ENCODE data around the gene FZD7. TPM values are rescaled to one million over a fixed set of nuclear protein-coding genes. Genes with fewer than 3 reads are reported as not detected.

The FZD7 gene
- total RNA-seq (2021; fragmentation: NEBNext Ultra II Directional; extraction: Animal tissue kit (Norgen Biotek cat#: 25700)) (246 TPM in 2 replicates), polyA plus RNA-seq (2011; rRNA removed) (176 and 280 TPM in 2 replicates), polyA minus RNA-seq (2011; rRNA and poly(A)+ RNA removed) (158 and 159 TPM in 2 replicates)
- 156 TPM for polyA plus RNA-seq (2011; cell fraction: cytosol; rRNA removed)
- 238 TPM for polyA plus RNA-seq (2011; cell fraction: nucleus; rRNA removed)
- 145 to 162 TPM (median 157 TPM) in 4 replicates for polyA plus RNA-seq (2012, experiment 1 of 2)
- 136 TPM for polyA plus RNA-seq (2012, experiment 2 of 2)
- polyA plus RNA-seq (2013, experiment 1 of 2), result 295 TPM
- 302 TPM for polyA plus RNA-seq (2013, experiment 2 of 2)
- polyA minus RNA-seq (2011; cell fraction: cytosol; rRNA and poly(A)+ RNA removed), result 315 TPM
- 207 TPM for polyA minus RNA-seq (2011; cell fraction: nucleus; rRNA and poly(A)+ RNA removed)
- long read RNA-seq, experiment 1, transcript FZD7-201 (1 exons, 3,859 nt), result major isoform, 239 of 240 reads
- long read RNA-seq, experiment 1, partial matches to known transcripts, result 0 of 240 reads
- long read RNA-seq, experiment 1, other reads (novel, unspliced or antisense), result 1 of 240 reads
- long read RNA-seq, experiment 2, transcript FZD7-201 (1 exons, 3,859 nt), result major isoform, 32 of 32 reads
- long read RNA-seq, experiment 2, partial matches to known transcripts, result 0 of 32 reads
- long read RNA-seq, experiment 2, other reads (novel, unspliced or antisense), result 0 of 32 reads

GRCh38 chr2:202033317-202034248 is at the start of gene FZD7:
FZD7 (plus strand) TSS chr2:202033855; CDS start chr2:202034648, 793 bp downstream.
- Histone ChIP-seq H3K4me1 (replicated peaks in 1 of 4; ENCODE audit: control insufficient read depth in 3 of 4, insufficient read depth in 4 of 4, low read length in 3 of 4) (peaks cover 4 to 14% (median 6%) of the 10 kb centered on the region in 4 experiments), H3K27me3 (replicated peaks in 1 of 4; ENCODE audit: control insufficient read depth in 3 of 4, extremely low read depth in 1 of 4, insufficient read depth in 3 of 4, low read length in 3 of 4) (no peaks in the 10 kb centered on the region), H2BK5ac (ENCODE audit: low read depth, low read length) (peak within 1 kb of the TSS; percentile 99), H2BK20ac (ENCODE audit: low read length) (peak within 1 kb of the TSS; percentile 87), H4K8ac (ENCODE audit: extremely low read depth, insufficient read depth, low read length) (peak within 1 kb of the TSS; percentile 97), H3K56ac (replicated peaks; ENCODE audit: insufficient read length, low read depth, low read length) (peak within 1 kb of the TSS; percentile 99), H4K5ac (ENCODE audit: insufficient read length, low read depth, low read length) (peak within 1 kb of the TSS; percentile 99), H3K23ac (ENCODE audit: insufficient read length) (no peak within 1 kb of the TSS), H3K27ac (ENCODE audit: low read depth, low read length) (peak within 1 kb of the TSS; percentile 96), H3K14ac (ENCODE audit: insufficient read length) (peak within 1 kb of the TSS; percentile 95), H3K4me2 (ENCODE audit: insufficient read depth in 1 of 2, low read depth in 2 of 2, low read length in 2 of 2) (peak within 1 kb of the TSS; percentile 82 to 90), H2BK12ac (ENCODE audit: low read depth, low read length) (peak within 1 kb of the TSS; percentile 92), H3K9me3 (ENCODE audit: insufficient read depth in 2 of 2, low read depth in 1 of 2, low read length in 1 of 2) (no peaks in the 10 kb centered on the region), H3K4ac (replicated peaks; ENCODE audit: insufficient read length, low read depth, low read length) (peak within 1 kb of the TSS; percentile 87), H2BK120ac (replicated peaks; ENCODE audit: low read depth, low read length) (peak within 1 kb of the TSS; percentile 88), H2BK15ac (ENCODE audit: low read length) (peak within 1 kb of the TSS; percentile 46; the same call in 1 of the 2 replicates), H4K91ac (replicated peaks; ENCODE audit: insufficient read length, low read length) (peak within 1 kb of the TSS; percentile 99), H2AFZ (ENCODE audit: low read length) (no peak within 1 kb of the TSS), H3K18ac (ENCODE audit: extremely low read depth, low read length) (peak within 1 kb of the TSS; percentile 100), H3K23me2 (ENCODE audit: low read depth, low read length) (peaks cover 9% of the 10 kb centered on the region; the same call in 1 of the 2 replicates), H4K20me1 (replicated peaks in 1 of 2; ENCODE audit: control insufficient read depth in 1 of 2, insufficient read depth in 2 of 2, low read length in 2 of 2) (peaks cover 26 to 29% of the 10 kb centered on the region in 2 experiments), H2AK5ac (ENCODE audit: low read depth, low read length) (peak within 1 kb of the TSS; percentile 58), H3K79me2 (ENCODE audit: control insufficient read depth in 1 of 2, insufficient read depth in 2 of 2, low read length in 2 of 2) (peaks cover 30 to 58% of the 10 kb centered on the region in 2 experiments), H3K9ac (replicated peaks in 1 of 4; ENCODE audit: extremely low read depth in 1 of 4, low read depth in 3 of 4, low read length in 3 of 4) (peak within 1 kb of the TSS; percentile 92 to 95 (median 94)), H3K79me1 (ENCODE audit: low read depth, low read length) (no peaks in the 10 kb centered on the region), H3K36me3 (ENCODE audit: control insufficient read depth in 2 of 4, insufficient read depth in 4 of 4, low read length in 3 of 4) (peaks cover 9 to 39% (median 18%) of the 10 kb centered on the region in 4 experiments), H3K4me3 (ENCODE audit: extremely low read depth in 1 of 4, insufficient read depth in 2 of 4, low read depth in 3 of 4, low read length in 4 of 4) (peak within 1 kb of the TSS; percentile 96 to 98 (median 98))
- peak; percentile 75 to 91 for DNase-seq (ENCODE audit: low read depth in 1 of 2, low spot score in 2 of 2)
- WGBS, 2 experiments (ENCODE audit: extremely low coverage in 1 of 2, insufficient coverage in 1 of 2, insufficient read length in 1 of 2, insufficient replicate concordance in 2 of 2, low coverage in 1 of 2, low lambda C conversion rate in 2 of 2, missing lambda C conversion rate in 1 of 2), result 1% methylated on average over 74 of the region's 109 CpGs; no CpG with 5 or more reads in 1 of the 2 experiments
- ChIA-PET CTCF (ENCODE audit: partially characterized antibody) (no interaction called here), POLR2A (ENCODE audit: partially characterized antibody) (interaction anchor here (0.7 to 1.0 kb wide), 3 partner anchors 9 to 38 kb away, joined by 3 read pairs; no protein-coding TSS in a partner anchor)
- peak; percentile 7 for FAIRE-seq
- TF ChIP-seq RBBP5 (IDR thresholded peaks at IDR 0.05; ENCODE audit: borderline replicate concordance, low read depth, low read length), result peak; percentile 27; the same call in 1 of the 2 replicates
- TF ChIP-seq CREB1 (IDR thresholded peaks at IDR 0.05), result 0 out of 2 replicates have a peak, but pooled peaks have one; percentile 47
- peak; percentile 41; the same call in 1 of the 2 replicates for TF ChIP-seq SP2 (IDR thresholded peaks at IDR 0.05; ENCODE audit: low read length)
- TF ChIP-seq MAFK (IDR thresholded peaks at IDR 0.05; ENCODE audit: low read depth, low read length), result no peak
- TF ChIP-seq TAF7 (optimal IDR thresholded peaks at IDR 0.05; ENCODE audit: borderline replicate concordance, low read depth, low read length), result peak; percentile 57
- no peak; the same call in 1 of the 2 replicates for TF ChIP-seq MAX (IDR thresholded peaks at IDR 0.05)
- TF ChIP-seq SP1 (IDR thresholded peaks at IDR 0.05; ENCODE audit: low read depth, low read length), result peak; percentile 35; the same call in 1 of the 2 replicates

All from H1 (cell line).